ENCODE results near the gene C4orf46. TPM values are rescaled to one million over a fixed set of nuclear protein-coding genes. Genes with fewer than 3 reads are reported as not detected.

The C4orf46 gene
- total and polyA plus RNA-seq, 2 of the 4 experiments (the other 2 are of a cell fraction) = 8.1 to 10.0 TPM

DNA sequence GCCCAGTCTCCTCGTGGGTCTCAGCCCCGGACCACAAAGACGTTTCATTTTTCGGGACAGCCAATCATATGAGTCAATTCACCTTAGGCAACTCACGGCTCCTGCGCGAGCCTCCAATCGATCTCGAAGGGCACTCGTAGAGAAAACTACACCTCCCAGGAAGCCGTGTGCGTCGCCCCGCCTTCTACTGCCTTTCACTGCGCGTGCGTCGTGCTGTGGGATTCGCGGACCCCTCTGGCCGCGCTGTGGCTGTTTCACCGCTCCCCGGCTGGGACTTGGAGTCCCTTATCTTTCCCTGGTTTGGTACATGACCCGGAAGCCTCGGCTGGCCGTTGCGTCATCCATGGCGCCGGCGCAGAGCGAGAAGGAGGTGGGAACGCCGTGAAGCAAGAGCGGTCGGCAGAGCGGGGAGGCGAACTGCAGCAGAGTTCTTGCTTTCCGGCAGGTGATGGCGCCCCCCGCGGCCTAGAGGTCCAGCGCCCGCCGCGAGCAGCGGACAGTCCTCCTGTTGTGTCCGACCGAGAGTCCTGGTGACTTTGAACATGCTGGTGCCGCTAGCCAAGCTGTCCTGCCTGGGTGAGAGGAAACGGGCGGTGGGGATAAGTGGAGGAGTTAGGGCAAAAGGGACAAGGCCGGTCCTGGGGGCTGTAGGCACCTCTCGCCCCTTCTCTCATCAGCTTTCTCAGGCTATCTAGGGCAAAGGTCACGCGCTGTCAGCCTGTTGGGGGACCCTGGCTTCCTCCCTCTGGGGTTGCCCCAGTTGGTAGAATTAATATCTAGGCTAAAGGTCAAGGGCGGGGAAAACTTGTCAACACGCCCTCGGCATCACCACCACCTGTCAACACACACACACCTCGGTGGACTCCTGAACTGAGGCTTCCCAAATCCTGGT, 474 bp upstream of the C4orf46 start, which contains the start of gene ETFDH:
ETFDH (plus strand) TSS at position 382 of the 892 bp plus-strand sequence; CDS start at position 543, 161 bp downstream.
- Histone ChIP-seq H2AK9ac (replicated peaks; ENCODE audit: low read depth, low read length, poor library complexity) (peak within 1 kb of the TSS; percentile 87), H3K9me3 (ENCODE audit: control insufficient read depth, insufficient read depth, low read length) (no peaks in the 10 kb centered on the region), H2BK5ac (ENCODE audit: low read depth, low read length, poor library complexity, severe bottlenecking) (peak within 1 kb of the TSS; percentile 73), H4K20me1 (ENCODE audit: insufficient read depth, low read length) (no peaks in the 10 kb centered on the region), H2BK20ac (ENCODE audit: low read depth, low read length) (peak within 1 kb of the TSS; percentile 50; the same call in 1 of the 2 replicates), H4K91ac (ENCODE audit: insufficient read depth, low read depth, low read length) (peak within 1 kb of the TSS; percentile 65), H3K18ac (ENCODE audit: low read depth, low read length) (peak within 1 kb of the TSS; percentile 12), H2AK5ac (ENCODE audit: low read depth, low read length) (peak within 1 kb of the TSS; percentile 3; the same call in 1 of the 2 replicates), H3K36me3 (ENCODE audit: control insufficient read depth, insufficient read depth, low read length) (no peaks in the 10 kb centered on the region), H3K23ac (ENCODE audit: low read depth, low read length) (peak within 1 kb of the TSS; percentile 78), H3K14ac (replicated peaks; ENCODE audit: low read depth, low read length) (peak within 1 kb of the TSS; percentile 82), H3K4ac (ENCODE audit: low read depth, low read length) (peak within 1 kb of the TSS; percentile 80), H2BK15ac (ENCODE audit: low read depth, low read length) (no peak within 1 kb of the TSS), H3K79me1 (ENCODE audit: low read depth in 1 of 2, low read length in 2 of 2) (peaks cover 8 to 32% of the 10 kb centered on the region in 2 experiments; a peak in 3 of 4 replicates), H4K8ac (ENCODE audit: low read depth in 2 of 2, low read length in 2 of 2) (peak within 1 kb of the TSS; percentile 16 to 87; a peak in 3 of 4 replicates), H2BK120ac (ENCODE audit: low read depth, low read length) (peak within 1 kb of the TSS; percentile 69), H3K27me3 (ENCODE audit: control insufficient read depth, insufficient read depth, low read length) (no peaks in the 10 kb centered on the region), H3K4me1 (ENCODE audit: control insufficient read depth, insufficient read depth, low read length) (no peaks in the 10 kb centered on the region), H3K9ac (ENCODE audit: low read depth, low read length) (peak within 1 kb of the TSS; percentile 82), H3K4me3 (ENCODE audit: insufficient read depth, low read depth, low read length) (peak within 1 kb of the TSS; percentile 65), H3K4me2 (ENCODE audit: low read depth, low read length) (peak within 1 kb of the TSS; percentile 96), H3K9me1 (ENCODE audit: insufficient read depth, low read length) (no peaks in the 10 kb centered on the region), H2AFZ (replicated peaks; ENCODE audit: low read length, poor library complexity) (peak within 1 kb of the TSS; percentile 97), H3K27ac (ENCODE audit: insufficient read depth, low read length) (peak within 1 kb of the TSS; percentile 81), H4K5ac (ENCODE audit: low read depth, low read length) (0 out of 2 replicates have a peak within 1 kb of the TSS, but pooled peaks have one; percentile 3), H3K56ac (ENCODE audit: extremely low read depth, insufficient read depth, low read length) (peak within 1 kb of the TSS; percentile 69)
- DNase-seq (peak; percentile 99), ATAC-seq (ENCODE audit: low read depth) (peak; percentile 90)
- dilution Hi-C loops (cut with HindIII; ENCODE audit: low sequenced_read_pairs, unreplicated experiment) = no loop called here
- ChIA-PET CTCF (interaction anchor here (0.6 kb wide), 1 partner anchor 33 kb away, joined by 4 read pairs; no protein-coding TSS in a partner anchor), POLR2A (ENCODE audit: unreplicated experiment) (no interaction called here)
- in situ Hi-C loops (cut with MboI; ENCODE audit: low sequenced_read_pairs) = no loop called here
- WGBS, 2 experiments (ENCODE audit: extremely low coverage in 2 of 2, insufficient read length in 1 of 2) = 0% methylated on average over 46 of the region's 60 CpGs; no CpG with 5 or more reads in 1 of the 2 experiments
- intact Hi-C loops (cut with micrococcal nuclease) = loop anchor here (1.0 kb wide), 1 partner anchor 558 kb away; no protein-coding TSS in a partner anchor
- BruUV-seq (replicated peaks) = no TSS peak
- no peak for TF ChIP-seq NFE2L2 (IDR thresholded peaks at IDR 0.05; ENCODE audit: low read depth, low read length)
- TF ChIP-seq CEBPB (IDR thresholded peaks at IDR 0.05; ENCODE audit: low read depth, low read length) = peak; percentile 99
- no peak for TF ChIP-seq MAFK (IDR thresholded peaks at IDR 0.05; ENCODE audit: low read depth, low read length)
- TF ChIP-seq FOS (IDR thresholded peaks at IDR 0.05; ENCODE audit: low read depth, low read length) = no peak; the same call in 1 of the 2 replicates
- TF ChIP-seq RAD21 (IDR thresholded peaks at IDR 0.05; ENCODE audit: low read length) = peak; percentile 46
- peak; percentile 19; the same call in 1 of the 2 replicates for TF ChIP-seq USF2 (IDR thresholded peaks at IDR 0.05; ENCODE audit: low read depth, low read length)
- TF ChIP-seq, protein P1, sequence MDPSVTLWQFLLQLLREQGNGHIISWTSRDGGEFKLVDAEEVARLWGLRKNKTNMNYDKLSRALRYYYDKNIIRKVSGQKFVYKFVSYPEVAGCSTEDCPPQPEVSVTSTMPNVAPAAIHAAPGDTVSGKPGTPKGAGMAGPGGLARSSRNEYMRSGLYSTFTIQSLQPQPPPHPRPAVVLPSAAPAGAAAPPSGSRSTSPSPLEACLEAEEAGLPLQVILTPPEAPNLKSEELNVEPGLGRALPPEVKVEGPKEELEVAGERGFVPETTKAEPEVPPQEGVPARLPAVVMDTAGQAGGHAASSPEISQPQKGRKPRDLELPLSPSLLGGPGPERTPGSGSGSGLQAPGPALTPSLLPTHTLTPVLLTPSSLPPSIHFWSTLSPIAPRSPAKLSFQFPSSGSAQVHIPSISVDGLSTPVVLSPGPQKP (IDR thresholded peaks at IDR 0.05; ENCODE audit: borderline replicate concordance, low read depth, low read length) = peak; percentile 33; the same call in 1 of the 2 replicates
- TF ChIP-seq CTCF (conservative IDR thresholded peaks at IDR 0.05; ENCODE audit: low read depth, low read length) = peak; percentile 62
- TF ChIP-seq MAZ (IDR thresholded peaks at IDR 0.05; ENCODE audit: borderline replicate concordance, low read depth, low read length) = peak; percentile 77; the same call in 1 of the 2 replicates
